Neutrophil (primary cell): ENCODE results near the gene PLEKHG3.

Source experiments
- H3K27ac ChIP-seq: fragments of 200-600 bp; sonication (generic); 2 replicates; pipeline ENCODE4 v1.5.1; 2016; ENCODE audit warnings: mild to moderate bottlenecking, moderate library complexity
- H3K27me3 ChIP-seq: fragments of 200-600 bp; sonication (generic); 2 replicates; pipeline ENCODE4 v1.6.0; 2016; ENCODE audit warnings: mild to moderate bottlenecking
- H3K36me3 ChIP-seq: fragments of 200-600 bp; sonication (generic); 2 replicates; pipeline ENCODE4 v1.5.1; 2017
- H3K4me1 ChIP-seq, 2 experiments: fragments of 200-600 bp in 1 of 2; sonication (generic) in 1 of 2; 1 replicate in 1 of 2; 2 replicates in 1 of 2; pipeline versions ENCODE4 v1.5.1 to v1.6.1; 2013 to 2016; ENCODE audit warnings: low read depth in 1 of 2, low read length in 1 of 2, mild to moderate bottlenecking in 1 of 2, moderate library complexity in 1 of 2; ENCODE audit not compliant: control insufficient read depth in 1 of 2, insufficient read depth in 1 of 2
- H3K4me3 ChIP-seq, 2 experiments: fragments of 200-600 bp in 1 of 2; sonication (generic) in 1 of 2; 1 replicate in 1 of 2; 2 replicates in 1 of 2; pipeline ENCODE4 v1.5.1; 2013 to 2016; ENCODE audit warnings: low read depth in 1 of 2, low read length in 1 of 2, mild to moderate bottlenecking in 1 of 2, moderate library complexity in 1 of 2
- H3K9me3 ChIP-seq: fragments of 200-600 bp; sonication (generic); 2 replicates; pipeline ENCODE4 v1.5.1; 2016
- TF ChIP-seq, protein P1 (sequence below): fragments of 200-600 bp; sonication (generic); IDR thresholded peaks from 2 replicates; pipeline ENCODE4 v1.5.1; 2016; ENCODE audit warnings: antibody characterized with exemption

Gene PLEKHG3

DNA sequence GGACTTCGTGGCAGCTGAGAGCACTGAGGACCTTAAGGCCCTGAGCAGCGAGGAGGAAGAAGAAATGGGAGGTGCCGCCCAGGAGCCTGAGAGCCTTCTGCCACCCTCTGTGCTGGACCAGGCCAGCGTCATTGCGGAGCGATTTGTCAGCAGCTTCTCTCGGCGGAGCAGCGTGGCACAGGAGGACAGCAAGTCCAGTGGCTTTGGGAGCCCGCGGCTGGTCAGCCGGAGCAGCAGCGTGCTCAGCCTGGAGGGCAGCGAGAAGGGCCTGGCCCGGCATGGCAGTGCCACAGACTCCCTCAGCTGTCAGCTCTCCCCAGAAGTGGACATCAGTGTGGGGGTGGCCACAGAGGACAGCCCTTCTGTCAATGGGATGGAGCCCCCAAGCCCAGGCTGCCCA, 37.0 kb downstream of the PLEKHG3 start:
- Histone ChIP-seq H3K27ac (no peak overlapping the region), H3K4me3 (no peak overlapping the region), H3K27me3 (no peaks in the 10 kb centered on the region), H3K4me1 (peaks cover 0 to under 1% of the 10 kb centered on the region in 2 experiments), H3K9me3 (no peaks in the 10 kb centered on the region), H3K36me3 (peaks cover 100% of the 10 kb centered on the region)
- TF ChIP-seq, protein P1, sequence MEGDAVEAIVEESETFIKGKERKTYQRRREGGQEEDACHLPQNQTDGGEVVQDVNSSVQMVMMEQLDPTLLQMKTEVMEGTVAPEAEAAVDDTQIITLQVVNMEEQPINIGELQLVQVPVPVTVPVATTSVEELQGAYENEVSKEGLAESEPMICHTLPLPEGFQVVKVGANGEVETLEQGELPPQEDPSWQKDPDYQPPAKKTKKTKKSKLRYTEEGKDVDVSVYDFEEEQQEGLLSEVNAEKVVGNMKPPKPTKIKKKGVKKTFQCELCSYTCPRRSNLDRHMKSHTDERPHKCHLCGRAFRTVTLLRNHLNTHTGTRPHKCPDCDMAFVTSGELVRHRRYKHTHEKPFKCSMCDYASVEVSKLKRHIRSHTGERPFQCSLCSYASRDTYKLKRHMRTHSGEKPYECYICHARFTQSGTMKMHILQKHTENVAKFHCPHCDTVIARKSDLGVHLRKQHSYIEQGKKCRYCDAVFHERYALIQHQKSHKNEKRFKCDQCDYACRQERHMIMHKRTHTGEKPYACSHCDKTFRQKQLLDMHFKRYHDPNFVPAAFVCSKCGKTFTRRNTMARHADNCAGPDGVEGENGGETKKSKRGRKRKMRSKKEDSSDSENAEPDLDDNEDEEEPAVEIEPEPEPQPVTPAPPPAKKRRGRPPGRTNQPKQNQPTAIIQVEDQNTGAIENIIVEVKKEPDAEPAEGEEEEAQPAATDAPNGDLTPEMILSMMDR = no peak

DNA sequence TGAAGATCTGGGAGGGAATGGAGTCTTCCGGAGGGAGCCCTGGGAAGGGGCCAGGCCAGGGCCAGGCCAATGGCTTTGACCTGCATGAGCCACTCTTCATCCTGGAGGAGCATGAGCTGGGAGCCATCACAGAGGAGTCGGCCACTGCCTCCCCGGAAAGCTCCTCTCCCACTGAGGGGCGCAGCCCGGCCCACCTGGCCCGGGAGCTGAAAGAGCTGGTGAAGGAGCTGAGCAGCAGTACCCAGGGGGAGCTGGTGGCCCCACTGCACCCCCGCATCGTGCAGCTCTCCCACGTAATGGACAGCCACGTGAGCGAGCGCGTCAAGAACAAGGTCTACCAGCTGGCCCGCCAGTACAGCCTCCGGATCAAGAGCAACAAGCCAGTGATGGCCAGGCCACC, 37.7 kb downstream of the PLEKHG3 start:
- Histone ChIP-seq H3K9me3 (no peaks in the 10 kb centered on the region), H3K4me1 (peaks cover 0 to 3% of the 10 kb centered on the region in 2 experiments), H3K36me3 (peaks cover 100% of the 10 kb centered on the region), H3K27ac (no peak overlapping the region), H3K4me3 (no peak overlapping the region), H3K27me3 (no peaks in the 10 kb centered on the region)
- TF ChIP-seq, protein P1 = no peak

DNA sequence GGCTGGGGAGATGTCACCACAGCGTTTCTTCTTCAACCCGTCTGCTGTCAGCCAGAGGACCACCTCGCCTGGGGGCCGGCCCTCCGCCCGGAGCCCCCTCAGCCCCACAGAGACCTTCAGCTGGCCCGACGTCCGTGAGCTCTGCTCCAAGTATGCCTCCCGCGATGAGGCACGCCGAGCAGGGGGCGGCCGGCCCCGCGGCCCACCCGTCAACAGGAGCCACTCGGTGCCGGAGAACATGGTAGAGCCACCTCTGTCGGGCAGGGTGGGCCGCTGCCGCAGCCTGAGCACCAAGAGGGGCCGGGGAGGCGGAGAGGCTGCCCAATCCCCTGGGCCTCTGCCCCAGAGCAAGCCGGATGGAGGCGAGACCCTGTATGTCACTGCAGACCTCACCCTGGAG, 38.8 kb downstream of the PLEKHG3 start:
- H3K4me1 ChIP-seq = peaks cover 0 to 3% of the 10 kb centered on the region in 2 experiments

DNA sequence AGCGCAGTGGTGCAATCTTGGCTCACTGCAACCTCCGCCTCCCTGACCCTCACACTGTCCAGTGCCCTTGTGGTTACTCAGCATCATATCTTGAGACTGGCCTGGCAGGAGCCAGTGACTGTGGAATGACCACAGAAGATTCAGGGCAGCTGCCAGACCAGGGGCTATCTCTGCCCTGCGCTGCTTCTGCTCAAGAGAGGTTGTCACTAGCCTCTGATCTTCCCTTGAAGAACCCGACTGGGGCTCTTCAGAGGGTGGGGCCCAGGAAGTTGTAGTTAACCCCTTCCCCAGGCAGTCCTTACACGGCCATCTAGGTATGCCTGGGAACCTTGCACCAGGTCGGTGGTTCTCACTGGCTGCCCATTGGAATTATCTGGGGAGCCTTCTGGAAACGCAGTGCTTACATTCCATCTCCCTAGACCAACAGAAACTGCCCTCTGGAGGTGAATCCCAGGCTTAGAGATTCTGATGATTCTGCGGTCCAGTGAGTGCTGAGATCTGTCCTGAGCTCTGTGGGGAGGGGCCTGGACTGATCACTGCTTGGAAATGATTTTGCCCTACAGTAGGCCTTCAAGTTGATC, 41.4 kb downstream of the PLEKHG3 start:
- H3K4me3 ChIP-seq = no peak overlapping the region
- peaks cover 98% of the 10 kb centered on the region for H3K36me3 ChIP-seq
- peaks cover 0 to 3% of the 10 kb centered on the region in 2 experiments for H3K4me1 ChIP-seq
- peak overlapping the region; percentile 27 for H3K27ac ChIP-seq
- no peaks in the 10 kb centered on the region for H3K9me3 ChIP-seq
- no peaks in the 10 kb centered on the region for H3K27me3 ChIP-seq
- TF ChIP-seq, protein P1 = no peak

More for the DNA sequence above, 38.8 kb downstream of the PLEKHG3 start:
- TF ChIP-seq, protein P1 = no peak
- Histone ChIP-seq H3K36me3 (peaks cover 100% of the 10 kb centered on the region), H3K4me3 (no peak overlapping the region), H3K27me3 (no peaks in the 10 kb centered on the region), H3K9me3 (no peaks in the 10 kb centered on the region), H3K27ac (peak overlapping the region; percentile 39)

DNA sequence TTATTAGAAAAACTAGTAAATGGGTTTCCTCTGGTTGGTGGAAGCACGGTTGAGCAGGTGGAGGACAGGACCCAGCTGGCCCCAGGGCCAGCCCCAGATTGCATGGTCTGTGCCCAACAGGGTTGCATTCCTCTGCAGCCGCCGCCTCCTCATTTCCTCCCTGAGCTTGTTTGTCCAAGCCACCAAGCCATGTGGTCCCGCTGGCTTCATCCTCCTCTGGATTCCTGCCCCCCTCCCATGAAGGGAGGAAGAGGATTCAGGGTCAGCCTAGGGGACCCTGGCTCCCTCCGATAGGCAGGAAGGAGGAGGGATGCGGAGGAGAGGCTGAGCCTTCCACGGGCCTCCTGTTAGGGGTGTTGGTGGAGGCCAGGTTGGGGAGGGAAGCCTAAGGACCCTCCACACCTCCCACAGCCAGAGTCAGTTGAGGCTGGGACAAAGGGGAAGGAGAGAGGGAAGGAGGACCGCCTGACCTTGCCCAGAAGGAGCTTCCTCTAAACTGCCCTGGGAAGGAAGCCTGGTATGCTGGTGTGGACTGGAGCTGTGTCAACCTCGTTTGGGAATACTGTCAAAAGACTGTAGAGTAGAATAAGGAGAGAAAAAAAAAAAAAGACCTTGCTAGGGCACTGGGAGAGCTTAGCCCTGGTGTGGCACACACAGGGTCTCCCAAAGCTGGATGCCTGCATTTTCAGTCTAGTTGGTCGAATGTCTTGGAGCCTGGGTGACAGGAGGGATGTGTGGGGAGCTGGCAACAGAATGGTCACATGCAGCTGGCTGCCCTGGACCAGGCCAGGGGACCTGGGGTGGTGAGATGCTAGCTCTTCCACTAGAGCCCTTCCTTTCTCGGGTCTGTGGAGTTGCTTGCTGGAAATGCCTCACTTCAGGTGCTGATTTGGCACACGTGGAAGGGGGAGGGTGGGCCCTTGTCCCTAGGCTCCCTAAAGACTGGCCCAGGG, 42.4 kb downstream of the PLEKHG3 start:
- TF ChIP-seq, protein P1 = no peak
- H3K9me3 ChIP-seq = no peaks in the 10 kb centered on the region
- no peak overlapping the region for H3K4me3 ChIP-seq
- H3K27ac ChIP-seq = peak overlapping the region; percentile 31
- H3K4me1 ChIP-seq = peaks cover 0 to 3% of the 10 kb centered on the region in 2 experiments
- H3K27me3 ChIP-seq = no peaks in the 10 kb centered on the region
- peaks cover 94% of the 10 kb centered on the region for H3K36me3 ChIP-seq
